Colonic mucosa (tissue), 4 donors: Measurements from ENCODE around the gene ADGRL1. TPM values are rescaled to one million over a fixed set of nuclear protein-coding genes. Genes with fewer than 3 reads are reported as not detected.
"Not testable (repeated sequence)": the region's sequence is repeated elsewhere in the genome, so short reads cannot be mapped to it uniquely, and the experiment has no call there.

Experiments used
- DNase-seq: peaks from one replicate; pipeline ENCODE4 v3.0.0-alpha.2; 2020
- H3K27ac ChIP-seq: fragments of 200-600 bp; one replicate; pipeline ENCODE4 v1.8.0; 2021
- H3K27me3 ChIP-seq: fragments of 200-600 bp; one replicate; pipeline ENCODE4 v1.8.0; 2021
- H3K36me3 ChIP-seq: fragments of 200-600 bp; one replicate; pipeline ENCODE4 v1.8.0; 2021
- H3K4me1 ChIP-seq: fragments of 200-600 bp; one replicate; pipeline ENCODE4 v1.8.0; 2021; ENCODE audit warnings: mild to moderate bottlenecking
- H3K4me3 ChIP-seq: fragments of 200-600 bp; one replicate; pipeline ENCODE4 v1.8.0; 2021
- H3K9ac ChIP-seq, 2 donors: one replicate each; pipeline ENCODE4 v1.7.0; 2013; ENCODE audit warnings: control low read depth in 2 of 2, low read depth in 2 of 2, low read length in 2 of 2
- H3K9me3 ChIP-seq: fragments of 200-600 bp; one replicate; pipeline ENCODE4 v1.8.0; 2021
- intact Hi-C: fragments of 100-400 bp; cut with DNase I; formaldehyde crosslinking; loops from one replicate; pipeline ENCODE4 v1.14.1; 2022
- total RNA-seq, 2 donors: library from RNA; stranded (reverse); fragmentation: NEBNext Ultra II Directional in 1 of 2; extraction: Animal tissue kit (Norgen Biotek cat#: 25700) in 1 of 2; gene quantifications; one replicate each; pipeline ENCODE4 v1.2.1, GENCODE V29; 2021
- TF ChIP-seq, protein P1 (sequence below): fragments of 200-600 bp; IDR thresholded peaks from one replicate; pipeline ENCODE4 v1.8.0; 2022; ENCODE audit warnings: antibody characterized with exemption, mild to moderate bottlenecking
- donor health status: healthy.
- donor health status: DM: no; HTN: no; CAD: no.
- donor health status: DM: no; HTN: no; CAD: no.

ADGRL1 gene
- total RNA-seq, 2 donors from 2014 or later: 18.4 to 28.0 TPM

DNA sequence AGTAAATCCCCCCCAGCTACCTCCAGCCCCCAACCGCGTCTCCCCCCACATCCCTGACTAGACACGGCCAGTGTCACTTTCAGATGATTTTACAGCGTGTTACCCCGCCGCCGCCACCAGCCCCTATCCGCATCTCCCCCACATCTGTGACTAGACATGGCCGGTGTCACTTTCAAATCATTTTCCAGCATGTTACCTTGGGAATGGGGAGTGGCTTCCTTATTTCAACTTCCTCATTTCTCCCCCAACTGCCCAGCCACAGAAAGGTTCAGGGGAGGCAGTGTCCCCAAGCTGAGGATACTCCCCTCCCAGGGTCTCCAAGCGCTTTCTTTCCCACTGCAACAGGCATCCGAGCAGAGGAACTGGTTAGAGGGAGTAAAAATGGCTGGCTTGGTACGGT lies 18.4 kb downstream of the ADGRL1 start:
- TF ChIP-seq, protein P1, sequence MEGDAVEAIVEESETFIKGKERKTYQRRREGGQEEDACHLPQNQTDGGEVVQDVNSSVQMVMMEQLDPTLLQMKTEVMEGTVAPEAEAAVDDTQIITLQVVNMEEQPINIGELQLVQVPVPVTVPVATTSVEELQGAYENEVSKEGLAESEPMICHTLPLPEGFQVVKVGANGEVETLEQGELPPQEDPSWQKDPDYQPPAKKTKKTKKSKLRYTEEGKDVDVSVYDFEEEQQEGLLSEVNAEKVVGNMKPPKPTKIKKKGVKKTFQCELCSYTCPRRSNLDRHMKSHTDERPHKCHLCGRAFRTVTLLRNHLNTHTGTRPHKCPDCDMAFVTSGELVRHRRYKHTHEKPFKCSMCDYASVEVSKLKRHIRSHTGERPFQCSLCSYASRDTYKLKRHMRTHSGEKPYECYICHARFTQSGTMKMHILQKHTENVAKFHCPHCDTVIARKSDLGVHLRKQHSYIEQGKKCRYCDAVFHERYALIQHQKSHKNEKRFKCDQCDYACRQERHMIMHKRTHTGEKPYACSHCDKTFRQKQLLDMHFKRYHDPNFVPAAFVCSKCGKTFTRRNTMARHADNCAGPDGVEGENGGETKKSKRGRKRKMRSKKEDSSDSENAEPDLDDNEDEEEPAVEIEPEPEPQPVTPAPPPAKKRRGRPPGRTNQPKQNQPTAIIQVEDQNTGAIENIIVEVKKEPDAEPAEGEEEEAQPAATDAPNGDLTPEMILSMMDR: no peak
- intact Hi-C loops: no loop called here

DNA sequence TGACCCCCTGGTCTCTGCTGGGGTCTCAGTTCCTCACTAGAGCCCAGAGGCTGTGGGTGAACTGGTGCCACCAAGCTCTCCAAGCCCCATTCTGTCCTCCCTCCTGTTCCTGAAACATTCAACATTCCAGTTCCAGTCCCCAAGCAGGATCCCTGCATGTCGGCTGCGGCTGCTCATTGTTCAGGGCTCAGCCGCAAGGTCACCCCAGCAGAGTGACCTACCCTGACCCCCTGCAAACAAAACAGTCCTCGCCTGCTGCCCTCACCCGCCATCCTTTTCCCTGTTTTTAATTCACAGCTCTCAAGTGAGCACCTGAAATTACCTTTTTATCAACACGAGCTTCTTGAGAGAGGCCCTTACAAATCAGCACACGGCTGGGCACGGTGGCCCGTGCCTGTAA lies 19.3 kb downstream of the ADGRL1 start:
- H3K27me3 ChIP-seq, DNase-seq, H3K4me1 ChIP-seq, H3K27ac ChIP-seq, H3K9ac ChIP-seq, H3K36me3 ChIP-seq, intact Hi-C loops, H3K4me3 ChIP-seq, H3K9me3 ChIP-seq: not testable (repeated sequence)

More for the DNA sequence above, 18.4 kb downstream of the ADGRL1 start:
- no peak overlapping the region for H3K27ac ChIP-seq
- H3K27me3 ChIP-seq: no peaks in the 10 kb centered on the region
- no peak overlapping the region for H3K4me3 ChIP-seq
- no peak for DNase-seq
- no peaks in the 10 kb centered on the region for H3K36me3 ChIP-seq
- no peaks in the 10 kb centered on the region for H3K4me1 ChIP-seq
- no peaks in the 10 kb centered on the region for H3K9me3 ChIP-seq
- peak overlapping the region in 1 of 2 donors; percentile 14 for H3K9ac ChIP-seq

DNA sequence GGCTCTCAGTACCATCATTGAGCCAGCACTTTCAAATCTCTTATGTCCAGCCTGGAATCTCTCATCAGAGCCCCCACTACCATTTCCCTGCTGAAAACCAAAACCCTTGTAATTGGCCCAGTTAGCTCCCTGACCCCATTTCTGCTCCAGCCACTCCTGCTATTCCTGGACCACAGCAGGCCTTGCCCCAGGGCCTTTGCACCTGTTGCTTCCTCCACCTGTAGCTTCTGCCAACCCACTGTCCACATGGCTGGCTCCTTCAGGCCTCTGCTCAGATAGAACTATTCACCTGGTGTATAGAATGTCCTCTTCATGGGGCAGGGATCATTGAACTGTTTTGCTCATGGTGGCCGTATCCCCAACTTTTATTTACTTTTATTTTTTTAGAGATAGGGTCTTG lies 20.3 kb downstream of the ADGRL1 start:
- DNase-seq, H3K4me3 ChIP-seq, H3K27ac ChIP-seq, H3K9me3 ChIP-seq, H3K36me3 ChIP-seq, intact Hi-C loops, H3K9ac ChIP-seq, H3K27me3 ChIP-seq, H3K4me1 ChIP-seq: not testable (repeated sequence)

DNA sequence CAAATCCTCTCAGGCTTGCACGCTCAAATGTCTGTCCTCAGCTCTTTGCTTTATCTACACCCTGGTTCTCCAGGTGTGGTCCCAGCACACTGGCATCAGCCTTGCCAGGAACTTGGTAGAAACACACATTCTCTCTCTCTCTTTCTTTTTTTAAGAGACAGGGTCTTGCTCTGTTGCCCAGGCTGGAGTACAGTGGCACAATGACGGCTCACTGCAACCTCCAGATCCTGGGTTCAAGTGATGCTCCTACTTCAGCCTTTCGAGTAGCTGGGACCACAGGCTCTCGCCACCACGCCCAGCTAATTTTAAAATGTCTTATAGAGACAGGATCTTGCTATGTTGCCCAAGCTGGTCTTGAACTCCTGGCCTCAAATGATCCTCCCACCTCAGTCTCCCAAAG lies 20.8 kb downstream of the ADGRL1 start:
- no peak overlapping the region for H3K4me3 ChIP-seq
- intact Hi-C loops: no loop called here
- no peak for DNase-seq
- H3K4me1 ChIP-seq: no peaks in the 10 kb centered on the region
- H3K27me3 ChIP-seq: no peaks in the 10 kb centered on the region
- TF ChIP-seq, protein P1: no peak
- H3K36me3 ChIP-seq: no peaks in the 10 kb centered on the region
- no peak overlapping the region for H3K9ac ChIP-seq
- no peaks in the 10 kb centered on the region for H3K9me3 ChIP-seq
- H3K27ac ChIP-seq: no peak overlapping the region

DNA sequence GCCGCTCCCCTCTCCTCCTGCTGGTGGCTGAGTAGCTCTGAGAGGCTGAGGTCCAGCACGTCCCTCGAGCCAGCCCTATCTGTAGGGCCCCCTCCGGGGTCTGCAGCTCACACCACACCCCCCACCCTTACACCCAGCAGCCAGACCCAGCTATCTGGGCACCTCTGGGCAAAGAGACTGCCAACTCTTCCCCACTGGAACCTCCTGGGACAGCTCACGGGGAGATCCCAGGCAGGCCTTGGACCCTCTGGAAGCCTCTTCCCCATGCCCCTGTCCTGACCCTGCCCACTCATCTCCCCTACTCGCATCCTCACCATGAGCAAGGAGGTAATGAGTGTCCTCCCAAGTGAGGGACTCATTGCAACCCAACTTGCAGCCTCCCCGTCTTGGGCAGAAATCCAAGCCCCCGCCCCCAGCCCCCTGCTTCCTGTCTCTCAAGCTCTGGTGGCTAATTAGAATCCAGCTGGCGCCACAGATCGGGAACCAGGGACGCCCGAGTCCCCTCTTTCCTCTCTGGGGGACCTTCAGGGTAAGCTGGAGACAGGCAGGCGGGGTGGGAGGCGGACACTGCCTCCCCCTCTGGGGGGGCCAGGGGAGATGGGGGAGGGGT lies 22.1 kb downstream of the ADGRL1 start:
- Histone ChIP-seq H3K27me3 (no peaks in the 10 kb centered on the region), H3K36me3 (no peaks in the 10 kb centered on the region), H3K27ac (no peak overlapping the region), H3K4me1 (no peaks in the 10 kb centered on the region), H3K9me3 (no peaks in the 10 kb centered on the region), H3K9ac (no peak overlapping the region), H3K4me3 (no peak overlapping the region)
- TF ChIP-seq, protein P1: no peak
- no peak for DNase-seq
- intact Hi-C loops: no loop called here

DNA sequence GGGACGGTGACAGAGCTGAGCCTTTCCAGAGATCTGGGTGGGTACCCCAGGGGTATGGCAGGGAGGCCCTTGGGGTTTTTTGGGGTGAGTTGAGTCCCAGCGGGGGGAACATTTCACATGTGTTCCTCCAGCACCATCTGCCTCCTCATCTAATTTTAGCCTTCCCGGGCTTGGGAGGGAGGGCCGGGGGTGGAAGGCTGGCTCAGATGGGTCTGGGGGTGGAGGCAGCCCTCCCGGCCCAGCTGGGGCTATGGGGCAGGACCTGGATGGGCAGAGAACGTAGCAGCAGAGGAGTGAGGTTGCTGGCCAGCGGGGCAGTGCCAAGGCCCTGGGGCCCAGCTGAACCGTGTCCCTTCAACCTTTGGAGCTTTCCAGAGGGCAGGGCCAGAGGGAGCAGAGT lies 23.5 kb downstream of the ADGRL1 start:
- Histone ChIP-seq H3K4me1 (no peaks in the 10 kb centered on the region), H3K4me3 (no peak overlapping the region), H3K36me3 (no peaks in the 10 kb centered on the region), H3K9ac (no peak overlapping the region), H3K27ac (no peak overlapping the region), H3K9me3 (no peaks in the 10 kb centered on the region), H3K27me3 (no peaks in the 10 kb centered on the region)
- intact Hi-C loops: no loop called here
- TF ChIP-seq, protein P1: no peak
- no peak for DNase-seq
